HL-60/S4 treated with phorbol 12-myristate 13-acetate at 8.2 ng/mL for 4 days and 3 days (cell line): Measurements from ENCODE around the gene HES3.

Source experiments
- in situ Hi-C: fragments of 300-500 bp; cut with MboI; formaldehyde crosslinking; loops from 2 replicates; pipeline ENCODE4 v1.15.0; 2022; ENCODE audit warnings: low sequenced_read_pairs

Gene HES3

DNA sequence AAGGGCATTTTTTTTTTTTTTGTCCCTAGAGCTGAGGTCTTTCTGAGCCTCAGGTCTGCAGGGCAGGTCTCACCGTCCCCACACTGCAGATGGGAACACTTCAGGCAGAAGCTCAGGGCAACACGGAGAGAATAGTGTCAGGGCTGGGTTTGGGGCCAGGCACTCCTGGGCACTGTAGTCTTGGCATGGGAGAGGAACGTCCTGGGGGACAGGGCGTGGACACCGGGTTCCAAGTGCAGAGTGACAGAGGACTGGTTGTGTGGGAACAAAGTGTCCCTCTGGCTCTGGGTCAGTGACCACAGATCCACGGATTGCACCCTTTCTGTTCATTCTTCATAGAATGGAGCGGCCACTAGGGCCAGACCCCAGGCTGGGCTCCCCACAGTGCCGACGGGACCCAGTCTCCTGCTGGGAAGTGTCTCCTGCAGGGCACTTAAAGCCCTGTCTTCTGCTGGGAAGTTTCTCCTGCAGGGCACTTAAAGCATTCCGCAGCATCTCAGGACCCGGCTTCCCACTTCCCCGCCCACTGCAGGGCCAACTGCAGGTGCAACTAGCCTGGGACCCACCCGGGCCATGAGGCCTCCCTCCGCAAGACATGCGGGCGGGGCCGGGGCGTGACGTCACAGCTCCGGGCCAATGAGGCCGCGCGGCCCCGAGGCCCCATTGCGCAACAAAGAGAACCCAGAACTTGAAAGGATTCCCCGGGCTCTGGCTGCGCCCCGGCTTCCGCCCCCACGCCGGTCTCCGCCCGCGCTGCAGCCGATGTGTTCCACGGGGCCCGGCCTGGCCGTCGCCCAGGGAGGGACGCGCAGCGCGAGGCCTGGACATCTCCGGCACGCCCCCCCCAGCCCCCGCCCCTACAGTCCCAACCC is 15.7 kb downstream of the HES3 start:
- in situ Hi-C loops: loop anchor here (25.0 kb wide), 1 partner anchor 153 kb away; the partner anchor contains the start of genes ESPN and HES2

DNA sequence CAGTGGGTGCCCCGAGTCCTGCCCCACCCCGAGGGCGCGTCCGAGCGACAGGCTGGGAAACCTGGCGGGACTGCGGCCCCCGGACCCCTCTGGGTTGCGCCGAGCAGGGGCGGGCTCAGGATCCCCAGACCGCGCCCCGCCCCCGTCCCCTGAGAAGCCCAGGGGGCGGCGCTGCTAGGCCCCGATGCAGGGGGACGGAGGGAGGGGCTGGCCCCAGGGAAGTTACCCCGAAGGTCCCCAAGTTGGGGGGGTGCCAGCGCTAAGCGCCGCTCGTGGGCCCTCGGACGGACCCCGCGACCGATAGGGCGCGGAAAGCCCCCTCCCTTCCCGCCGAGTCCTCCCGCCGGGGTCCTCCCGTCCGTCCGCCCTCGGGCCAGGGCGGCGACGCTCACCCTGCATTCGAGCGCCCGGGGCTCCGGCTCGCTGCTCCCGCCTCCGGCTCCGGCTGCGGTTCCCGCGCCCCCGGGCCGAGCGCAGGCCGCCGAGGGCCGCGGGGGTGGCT is 16.5 kb downstream of the HES3 start:
- in situ Hi-C loops: loop anchor here (25.0 kb wide), 1 partner anchor 152 kb away; the partner anchor contains the start of genes ESPN and HES2

DNA sequence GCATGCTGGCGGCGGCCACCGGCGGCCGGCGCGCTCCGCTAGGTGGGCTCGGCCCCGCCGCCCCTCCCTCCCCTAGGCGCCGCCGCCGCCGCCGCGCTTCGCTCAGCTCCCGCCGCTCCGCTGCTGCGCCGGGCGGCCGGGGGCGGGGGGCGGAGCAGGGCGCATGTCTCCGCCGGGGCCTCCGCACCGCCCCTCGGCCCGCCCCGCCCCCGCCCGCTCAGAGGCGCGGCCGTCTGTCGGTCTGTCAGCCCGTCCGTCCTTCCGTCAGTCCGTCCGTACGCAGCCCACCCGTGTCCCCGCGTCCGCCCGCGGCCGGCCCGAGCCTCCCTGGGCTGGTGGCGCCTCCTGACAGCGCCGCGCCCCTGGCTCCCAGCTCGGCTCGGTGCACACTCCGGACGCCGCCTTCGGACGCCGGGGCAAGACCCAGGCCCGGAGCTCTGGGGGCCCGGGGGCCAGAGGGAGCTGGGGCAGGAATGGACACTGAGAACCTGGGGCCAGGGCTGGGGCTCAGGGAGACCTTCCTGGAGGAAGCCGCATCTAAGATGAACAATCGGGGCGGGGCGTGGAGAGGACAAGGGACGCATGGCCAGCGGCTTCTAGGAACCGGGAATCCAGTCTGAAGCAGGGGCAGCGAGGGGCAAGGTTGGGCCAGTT is 17.1 kb downstream of the HES3 start, which contains the start of gene GPR153:
TSS of gene GPR153 (minus strand) at position 138 of the 654 bp plus-strand sequence. CDS start 6,193 bp downstream, outside the sequence.
- in situ Hi-C loops: loop anchor here (25.0 kb wide), 1 partner anchor 151 kb away; the partner anchor contains the start of genes ESPN and HES2

GRCh38 chr1:6261615-6261995 is 17.6 kb downstream of the HES3 start:
- in situ Hi-C loops: loop anchor here (25.0 kb wide), 1 partner anchor 151 kb away; the partner anchor contains the start of genes ESPN and HES2

GRCh38 chr1:6262555-6263420 is 18.8 kb downstream of the HES3 start:
- in situ Hi-C loops: loop anchor here (25.0 kb wide), 1 partner anchor 150 kb away; the partner anchor contains the start of genes ESPN and HES2

- in situ Hi-C loops: loop anchor here (25.0 kb wide), 1 partner anchor 149 kb away; the partner anchor contains the start of genes ESPN and HES2
These were observed 19.7 kb downstream of the HES3 start for GRCh38 chr1:6263716-6264115.

GRCh38 chr1:6265151-6265550 is 21.2 kb downstream of the HES3 start:
- in situ Hi-C loops: loop anchor here (25.0 kb wide), 1 partner anchor 147 kb away; the partner anchor contains the start of genes ESPN and HES2

DNA sequence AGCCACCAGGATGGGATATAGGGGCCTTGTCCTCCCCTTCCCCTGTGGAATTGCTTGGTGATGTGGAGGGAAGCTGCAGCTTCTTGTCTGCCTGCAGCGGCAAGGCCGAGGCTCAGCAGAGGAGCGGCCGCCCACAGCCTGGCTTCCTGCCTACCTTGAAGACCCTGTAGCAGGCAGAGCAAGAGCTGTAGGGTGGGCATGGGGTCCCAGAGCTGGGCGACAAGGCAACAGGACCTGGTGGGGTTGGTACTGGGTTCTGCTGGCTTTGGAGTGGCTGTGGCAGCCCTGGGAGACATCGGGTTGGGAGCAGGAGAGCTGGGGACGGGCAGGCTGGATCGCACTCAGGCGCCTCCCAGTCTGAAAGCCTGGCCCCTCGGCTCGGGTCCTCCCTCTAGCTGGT is 22.7 kb downstream of the HES3 start:
- in situ Hi-C loops: loop anchor here (25.0 kb wide), 1 partner anchor 146 kb away; the partner anchor contains the start of genes ESPN and HES2

DNA sequence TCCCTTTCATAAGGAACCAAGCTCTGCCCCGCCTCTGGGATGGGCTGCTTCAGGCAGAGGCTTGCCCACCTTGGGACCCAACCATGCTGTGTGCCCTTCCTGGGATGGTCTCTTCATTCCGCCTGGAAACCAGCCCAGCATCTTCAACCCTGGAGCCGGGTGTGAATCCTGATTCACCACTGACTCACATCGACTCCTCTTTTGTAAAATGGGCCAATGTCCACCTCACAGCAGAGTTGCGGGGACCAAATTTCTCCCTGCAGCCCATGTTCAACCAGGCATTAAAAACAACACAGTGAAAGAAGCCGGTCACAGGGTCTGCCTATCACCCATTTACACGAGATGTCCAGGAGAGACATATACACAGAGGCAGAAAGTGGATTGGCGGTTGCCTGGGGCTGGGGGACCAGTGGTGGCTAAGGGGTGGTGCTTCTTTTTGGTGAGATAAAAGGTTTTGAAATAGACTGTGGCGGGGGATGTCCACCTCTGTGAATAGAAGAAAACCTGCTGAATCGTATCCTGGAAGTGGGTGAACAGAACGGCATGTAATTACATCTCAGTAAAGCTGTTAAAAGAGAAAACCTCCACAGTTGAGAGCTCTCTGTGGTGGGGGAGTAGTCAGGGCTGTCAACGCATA is 23.8 kb downstream of the HES3 start:
- in situ Hi-C loops: loop anchor here (25.0 kb wide), 1 partner anchor 144 kb away; the partner anchor contains the start of genes ESPN and HES2

DNA sequence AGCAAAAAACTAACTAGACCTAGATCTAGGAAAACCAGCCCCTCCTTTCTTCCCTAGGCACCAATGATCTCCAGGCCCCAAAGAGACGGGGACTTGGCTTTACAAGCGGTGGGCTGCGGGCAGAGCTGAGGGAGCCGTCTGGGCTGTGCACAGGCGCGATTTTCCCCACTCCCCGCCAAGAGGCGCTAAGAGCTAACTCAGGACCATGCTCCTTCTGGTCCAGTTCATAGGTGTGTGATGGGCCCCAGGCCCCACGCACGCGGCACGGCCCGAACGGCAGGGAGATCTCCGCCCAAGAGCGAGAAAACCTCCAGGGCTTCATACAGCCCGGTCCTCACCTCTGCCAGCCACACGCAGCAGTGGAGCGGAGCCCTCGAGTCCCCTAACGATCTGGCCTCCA is 24.4 kb downstream of the HES3 start:
- in situ Hi-C loops: loop anchor here (25.0 kb wide), 1 partner anchor 144 kb away; the partner anchor contains the start of genes ESPN and HES2

DNA sequence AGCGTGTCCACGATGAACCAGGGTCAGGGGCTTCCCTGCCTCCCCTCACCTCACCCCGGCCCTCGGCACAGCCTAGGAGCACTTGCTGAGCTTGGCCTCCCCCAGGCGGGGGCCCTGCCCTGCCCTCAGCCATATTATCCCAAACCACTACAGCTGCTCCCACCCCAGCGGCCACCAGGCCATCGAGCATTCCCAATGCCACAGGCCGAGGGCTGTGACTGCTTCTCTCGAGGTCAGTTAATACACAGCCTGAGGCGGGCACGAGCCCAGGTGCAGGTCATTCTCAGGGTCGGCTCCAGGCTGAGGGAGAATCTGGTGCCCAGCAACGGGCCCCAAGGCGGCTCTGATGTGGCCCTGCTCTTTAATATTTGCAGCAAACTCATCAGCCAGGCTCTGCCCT is 25.3 kb downstream of the HES3 start:
- in situ Hi-C loops: loop anchor here (25.0 kb wide), 1 partner anchor 143 kb away; the partner anchor contains the start of genes ESPN and HES2

DNA sequence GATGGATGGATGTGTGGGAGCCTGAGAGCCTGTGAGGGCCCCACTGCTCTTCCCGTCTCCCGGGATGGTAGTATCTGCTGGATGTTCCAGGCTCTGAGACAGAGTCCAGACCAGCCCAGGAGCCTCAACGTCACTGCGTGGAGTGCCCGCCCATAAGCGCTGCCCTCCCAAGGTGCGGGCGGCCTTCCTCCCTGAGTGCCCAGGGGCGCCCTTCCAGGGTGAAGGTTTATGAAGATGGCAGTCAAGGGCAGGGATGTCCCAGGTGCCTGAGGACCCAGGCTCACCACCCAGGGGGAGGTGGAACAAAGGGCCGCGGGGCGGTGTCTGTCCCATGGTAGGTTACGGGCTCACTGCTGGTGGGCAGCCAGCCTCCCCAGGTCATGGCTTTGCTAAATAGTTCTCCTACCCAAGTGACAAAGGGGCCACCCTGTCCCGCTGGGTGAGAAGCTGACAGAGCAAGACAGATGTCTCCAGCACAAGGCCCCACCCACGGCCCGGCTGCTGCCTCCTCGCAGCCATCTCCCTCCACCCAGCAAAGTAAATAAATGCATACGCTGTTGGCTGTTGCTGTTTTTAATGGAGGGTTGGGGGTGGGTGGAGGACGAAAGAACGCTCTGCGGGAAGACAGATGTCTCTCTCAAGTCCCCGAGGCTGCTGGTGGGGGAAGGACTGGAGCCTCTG is 25.9 kb downstream of the HES3 start:
- in situ Hi-C loops: loop anchor here (25.0 kb wide), 1 partner anchor 142 kb away; the partner anchor contains the start of genes ESPN and HES2

GRCh38 chr1:6270401-6270800 is 26.4 kb downstream of the HES3 start:
- in situ Hi-C loops: loop anchor here (25.0 kb wide), 1 partner anchor 142 kb away; the partner anchor contains the start of genes ESPN and HES2

DNA sequence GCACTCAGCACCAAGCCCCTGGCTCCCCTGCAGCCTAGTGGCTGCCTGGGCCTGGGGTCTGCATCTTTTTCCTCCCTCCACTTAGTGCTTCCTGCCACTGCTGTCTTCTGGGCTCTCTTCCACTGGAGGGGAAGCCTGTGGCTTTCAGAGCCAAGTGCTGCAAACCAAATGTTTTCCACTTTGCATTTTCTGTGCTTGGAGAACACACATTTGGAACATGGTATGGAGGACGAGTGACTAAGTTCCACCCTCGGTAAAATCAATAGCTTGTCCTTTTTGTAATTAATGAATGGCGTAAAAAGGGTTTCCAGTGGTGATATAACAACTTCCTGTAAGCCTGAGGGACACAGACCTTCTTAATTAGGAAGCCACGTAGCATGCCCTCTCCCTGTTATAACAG is 27.0 kb downstream of the HES3 start:
- in situ Hi-C loops: loop anchor here (25.0 kb wide), 1 partner anchor 141 kb away; the partner anchor contains the start of genes ESPN and HES2

GRCh38 chr1:6271554-6271953 is 27.6 kb downstream of the HES3 start:
- in situ Hi-C loops: loop anchor here (25.0 kb wide), 1 partner anchor 141 kb away; the partner anchor contains the start of genes ESPN and HES2

- in situ Hi-C loops: loop anchor here (25.0 kb wide), 1 partner anchor 140 kb away; the partner anchor contains the start of genes ESPN and HES2
These were observed 28.5 kb downstream of the HES3 start for GRCh38 chr1:6272452-6272851.

GRCh38 chr1:6272868-6273267 is 28.9 kb downstream of the HES3 start:
- in situ Hi-C loops: loop anchor here (25.0 kb wide), 1 partner anchor 139 kb away; the partner anchor contains the start of genes ESPN and HES2

DNA sequence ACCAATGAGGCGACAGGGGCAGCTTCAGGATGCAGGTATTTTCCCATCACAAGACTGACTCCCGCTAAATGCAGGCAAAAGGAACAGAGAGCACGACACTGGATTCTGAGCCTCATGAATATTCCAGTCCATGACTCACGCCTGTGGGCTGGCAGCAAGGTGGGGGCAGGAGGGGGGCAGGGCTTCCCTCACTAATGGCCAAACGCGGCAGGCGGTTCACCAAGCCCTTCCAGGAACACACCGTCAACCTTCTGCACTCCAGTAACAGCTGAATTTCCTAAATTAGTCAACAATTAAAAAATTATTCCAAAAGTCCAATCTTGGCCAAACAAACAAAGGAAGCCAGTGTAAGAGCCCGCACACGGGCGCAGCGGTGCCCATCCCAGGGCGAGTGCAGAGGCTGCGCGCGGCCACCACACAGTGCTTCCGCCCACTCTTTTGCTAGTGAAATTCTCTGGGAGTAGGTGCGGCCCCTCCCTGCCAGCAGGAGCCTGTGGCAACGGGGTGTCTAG is 29.5 kb downstream of the HES3 start:
- in situ Hi-C loops: loop anchor here (25.0 kb wide), 1 partner anchor 139 kb away; the partner anchor contains the start of genes ESPN and HES2
